Right cardiac atrium (tissue), 5 donors: Measurements from ENCODE around the gene GPR107. TPM values are rescaled to one million over a fixed set of nuclear protein-coding genes. Genes with fewer than 3 reads are reported as not detected.
"Not testable (repeated sequence)": the region's sequence is repeated elsewhere in the genome, so short reads cannot be mapped to it uniquely, and the experiment has no call there.

ENCODE experiments used
- ATAC-seq, 2 donors: fragments of 200-7000 bp; cut with Tn5 transposase; one replicate each; pipeline versions ENCODE4 v1.8.0 to v1.9.1; 2020; ENCODE audit warnings: moderate library complexity in 2 of 2, mild to moderate bottlenecking in 1 of 2
- DNase-seq, 3 donors: peaks; one replicate each; pipeline ENCODE4 v3.0.0-alpha.2; 2020
- H3K27ac ChIP-seq: one replicate; pipeline ENCODE4 v1.5.1; 2013; ENCODE audit warnings: mild to moderate bottlenecking, low read length, control low read depth, moderate library complexity
- H3K27me3 ChIP-seq: one replicate; pipeline ENCODE4 v1.6.1; 2013; ENCODE audit not compliant: control insufficient read depth, insufficient read depth
- H3K4me1 ChIP-seq: one replicate; pipeline ENCODE4 v1.6.1; 2013; ENCODE audit warnings: low read length; ENCODE audit not compliant: control insufficient read depth, insufficient read depth
- H3K4me3 ChIP-seq: one replicate; pipeline ENCODE4 v1.5.1; 2013; ENCODE audit warnings: low read length, control low read depth
- H3K9me3 ChIP-seq: one replicate; pipeline ENCODE4 v1.6.1; 2013; ENCODE audit warnings: low read length; ENCODE audit not compliant: control insufficient read depth
- WGBS: extraction: QIAGEN DNeasy Blood & Tissue Kit; methylation state at CpG from one replicate; pipeline ENCODE4 v1.1.7; 2013; 5-methylcytosine and 5-hydroxymethylcytosine counted together
- intact Hi-C, 4 donors: fragments of 100-400 bp; cut with DNase I; formaldehyde crosslinking; loops; one replicate each; pipeline versions ENCODE4 v1.11.0 to v1.14.0; 2022 to 2023
- polyA plus RNA-seq: library from polyadenylated mRNA; stranded (reverse); fragments of 200-250 nt; gene quantifications from one replicate; pipeline ENCODE4 v1.2.3, GENCODE V29; 2013
- total RNA-seq, 4 donors: library from RNA; stranded (reverse); fragmentation: NEBNext Ultra II Directional; extraction: Animal tissue kit (Norgen Biotek cat#: 25700); gene quantifications; one replicate each; pipeline ENCODE4 v1.2.1, GENCODE V29; 2021
- donor health status: healthy with polysubstance abuse.
- donor health status: DM: no; HTN: yes; CAD: no.
- donor health status: DM: no; HTN: no; CAD: no.
- donor health status: DM: no; HTN: yes; CAD: no; lungs with severe emphysema.
- donor health status: DM: yes; HTN: yes; CAD: no.

GPR107 gene
- total and polyA plus RNA-seq, 5 donors: 13.1 to 29.5 (median 23.9) TPM

GRCh38 chr9:130018265-130018664 lies 35.4 kb upstream of the GPR107 start:
- no peaks in the 10 kb centered on the region for H3K27me3 ChIP-seq
- H3K4me1 ChIP-seq: no peaks in the 10 kb centered on the region
- H3K9me3 ChIP-seq: no peaks in the 10 kb centered on the region
- no peak overlapping the region for H3K4me3 ChIP-seq
- DNase-seq (no peak), ATAC-seq (no peak)
- WGBS: 93% methylated on average over 4 of the region's 4 CpGs
- intact Hi-C loops: no loop called here
- no peak overlapping the region for H3K27ac ChIP-seq

GRCh38 chr9:130020618-130021017 lies 33.1 kb upstream of the GPR107 start:
- Histone ChIP-seq H3K27ac (no peak overlapping the region), H3K4me1 (peaks cover 5% of the 10 kb centered on the region), H3K4me3 (no peak overlapping the region), H3K27me3 (no peaks in the 10 kb centered on the region), H3K9me3 (no peaks in the 10 kb centered on the region)
- 36% methylated on average over 7 of the region's 7 CpGs for WGBS
- intact Hi-C loops: no loop called here
- DNase-seq (no peak), ATAC-seq (no peak)

GRCh38 chr9:130021123-130021522 lies 32.6 kb upstream of the GPR107 start:
- WGBS: 47% methylated on average over 2 of the region's 2 CpGs
- H3K4me1 ChIP-seq: peaks cover 5% of the 10 kb centered on the region
- no peak overlapping the region for H3K4me3 ChIP-seq
- no peak overlapping the region for H3K27ac ChIP-seq
- DNase-seq (no peak), ATAC-seq (no peak)
- intact Hi-C loops: no loop called here
- H3K9me3 ChIP-seq: no peaks in the 10 kb centered on the region
- H3K27me3 ChIP-seq: no peaks in the 10 kb centered on the region

DNA sequence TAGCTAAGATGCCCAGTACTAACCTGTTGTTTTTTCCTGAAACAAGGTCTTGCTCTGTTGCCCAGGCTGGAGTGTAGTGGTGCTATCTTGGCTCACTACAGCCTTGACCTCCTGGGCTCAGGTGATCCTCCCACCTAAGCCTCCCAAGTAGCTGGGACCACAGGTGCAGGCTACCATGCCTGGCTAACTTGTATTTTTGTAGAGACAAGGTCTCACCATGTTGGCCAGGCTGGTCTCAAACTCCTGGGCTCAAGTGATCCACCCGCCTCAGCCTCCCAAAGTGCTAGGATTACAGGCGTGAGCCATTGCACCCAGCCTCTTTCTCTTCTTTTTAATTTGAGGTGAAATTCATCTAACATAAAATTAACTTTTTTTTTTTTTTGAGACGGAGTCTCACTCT lies 31.9 kb upstream of the GPR107 start:
- WGBS: 99% methylated on average over 3 of the region's 3 CpGs
- H3K4me3 ChIP-seq, H3K4me1 ChIP-seq, H3K27ac ChIP-seq, ATAC-seq, H3K27me3 ChIP-seq, DNase-seq, intact Hi-C loops, H3K9me3 ChIP-seq: not testable (repeated sequence)

GRCh38 chr9:130022566-130023143 lies 31.1 kb upstream of the GPR107 start:
- Histone ChIP-seq H3K9me3 (no peaks in the 10 kb centered on the region), H3K4me1 (peaks cover 5% of the 10 kb centered on the region), H3K4me3 (no peak overlapping the region), H3K27ac (no peak overlapping the region), H3K27me3 (no peaks in the 10 kb centered on the region)
- DNase-seq (no peak), ATAC-seq (peak in 1 of 2 donors; percentile 31)
- 85% methylated on average over 8 of the region's 8 CpGs for WGBS
- intact Hi-C loops: no loop called here

- WGBS: 79% methylated on average over 7 of the region's 7 CpGs
- intact Hi-C loops: no loop called here
- Histone ChIP-seq H3K9me3 (no peaks in the 10 kb centered on the region), H3K4me1 (peaks cover 5% of the 10 kb centered on the region), H3K4me3 (no peak overlapping the region), H3K27ac (no peak overlapping the region), H3K27me3 (no peaks in the 10 kb centered on the region)
- ATAC-seq (peak; percentile 19 to 29), DNase-seq (no peak)
These were observed 30.4 kb upstream of the GPR107 start for GRCh38 chr9:130023144-130023787.

DNA sequence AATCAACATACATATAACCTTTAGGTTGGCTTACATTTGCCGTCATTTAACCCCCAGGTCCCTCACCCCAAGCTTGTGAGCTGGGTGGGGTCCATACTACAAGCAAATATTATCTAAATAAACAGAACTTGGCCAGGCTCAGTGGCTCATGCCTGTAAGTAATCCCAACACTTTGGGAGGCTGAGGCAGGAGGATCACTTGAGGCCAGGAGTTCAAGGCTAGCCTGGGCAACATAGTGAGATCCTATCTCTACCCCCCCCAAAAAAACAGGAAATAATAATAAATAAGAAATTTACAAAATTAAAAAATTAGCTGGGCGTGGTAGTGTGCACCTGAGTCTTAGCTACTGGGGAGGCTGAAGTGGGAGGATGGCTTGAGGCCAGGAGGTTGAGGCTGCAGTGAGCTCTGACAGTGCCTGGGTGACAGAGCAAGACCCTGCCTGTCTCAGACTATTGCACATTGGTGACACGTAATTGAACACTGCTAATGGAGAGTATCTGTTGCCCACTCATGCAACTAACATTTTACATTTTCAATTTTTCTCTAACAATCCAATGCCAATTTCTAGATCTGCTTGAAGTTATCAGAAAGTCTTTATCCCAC lies 29.6 kb upstream of the GPR107 start:
- no peaks in the 10 kb centered on the region for H3K9me3 ChIP-seq
- peaks cover 5% of the 10 kb centered on the region for H3K4me1 ChIP-seq
- no peak overlapping the region for H3K4me3 ChIP-seq
- 98% methylated on average over 3 of the region's 3 CpGs for WGBS
- H3K27ac ChIP-seq: no peak overlapping the region
- no peaks in the 10 kb centered on the region for H3K27me3 ChIP-seq
- intact Hi-C loops: no loop called here
- no peak for ATAC-seq
- DNase-seq: no peak

GRCh38 chr9:130024597-130024994 lies 29.1 kb upstream of the GPR107 start:
- no peak for ATAC-seq
- no peak for DNase-seq
- Histone ChIP-seq H3K9me3 (no peaks in the 10 kb centered on the region), H3K4me1 (peaks cover 5% of the 10 kb centered on the region), H3K4me3 (no peak overlapping the region), H3K27ac (no peak overlapping the region), H3K27me3 (no peaks in the 10 kb centered on the region)
- 94% methylated on average over 5 of the region's 5 CpGs for WGBS
- intact Hi-C loops: no loop called here

GRCh38 chr9:130026583-130027340 lies 26.9 kb upstream of the GPR107 start:
- 88% methylated on average over 2 of the region's 2 CpGs for WGBS
- intact Hi-C loops: no loop called here
- no peak for ATAC-seq
- H3K27ac ChIP-seq: no peak overlapping the region
- H3K27me3 ChIP-seq: no peaks in the 10 kb centered on the region
- DNase-seq: no peak
- peaks cover 5% of the 10 kb centered on the region for H3K4me1 ChIP-seq
- no peak overlapping the region for H3K4me3 ChIP-seq
- H3K9me3 ChIP-seq: no peaks in the 10 kb centered on the region

DNA sequence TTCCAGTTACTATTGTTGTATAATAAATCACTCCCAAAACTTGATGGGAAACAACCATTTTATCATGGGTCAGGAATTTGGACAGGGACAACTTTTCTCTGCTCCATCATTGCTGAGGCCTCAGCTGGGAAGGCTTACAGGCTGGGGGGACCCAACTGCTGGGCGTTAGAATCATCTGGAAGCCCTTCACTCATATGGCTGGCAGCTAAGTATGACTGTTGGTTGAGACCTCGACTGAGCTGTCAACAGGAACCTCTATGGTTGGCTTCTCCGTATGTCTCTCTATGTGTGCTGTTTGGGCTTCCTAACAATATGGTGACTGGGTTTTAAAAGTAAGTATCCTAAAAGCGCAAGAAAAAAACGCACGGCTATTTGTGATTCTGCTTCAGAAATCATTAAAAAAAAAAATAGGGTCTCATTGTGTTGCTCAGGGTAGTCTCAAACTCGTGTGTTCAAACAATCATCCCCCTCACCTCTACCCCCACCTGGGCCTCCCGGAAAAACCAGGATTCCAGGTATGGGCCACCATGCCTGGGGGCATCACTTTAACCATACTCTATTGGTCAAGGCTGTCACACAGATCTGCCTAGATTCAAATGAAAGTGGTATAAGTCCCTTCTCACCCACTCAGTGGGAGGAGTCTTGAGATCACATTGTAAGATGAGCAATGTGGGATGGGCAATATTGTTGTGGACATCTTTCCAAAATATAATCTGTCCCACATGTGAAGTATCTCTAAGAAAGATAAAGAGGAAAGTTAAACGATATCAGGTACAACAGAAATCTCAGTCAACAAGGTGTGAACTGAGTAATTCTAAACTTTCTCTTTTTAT lies 26.0 kb upstream of the GPR107 start:
- 86% methylated on average over 9 of the region's 9 CpGs for WGBS
- Histone ChIP-seq H3K27me3 (no peaks in the 10 kb centered on the region), H3K9me3 (no peaks in the 10 kb centered on the region), H3K4me1 (peaks cover 5% of the 10 kb centered on the region), H3K27ac (no peak overlapping the region), H3K4me3 (no peak overlapping the region)
- ATAC-seq: no peak
- intact Hi-C loops: no loop called here
- DNase-seq: no peak
